Measurements from ENCODE around the gene SLC1A1. TPM values are rescaled to one million over a fixed set of nuclear protein-coding genes. Genes with fewer than 3 reads are reported as not detected.

The SLC1A1 gene
- total RNA-seq, 6 donors from 2014 or later: 16.8 to 62.5 (median 40.6) TPM

DNA sequence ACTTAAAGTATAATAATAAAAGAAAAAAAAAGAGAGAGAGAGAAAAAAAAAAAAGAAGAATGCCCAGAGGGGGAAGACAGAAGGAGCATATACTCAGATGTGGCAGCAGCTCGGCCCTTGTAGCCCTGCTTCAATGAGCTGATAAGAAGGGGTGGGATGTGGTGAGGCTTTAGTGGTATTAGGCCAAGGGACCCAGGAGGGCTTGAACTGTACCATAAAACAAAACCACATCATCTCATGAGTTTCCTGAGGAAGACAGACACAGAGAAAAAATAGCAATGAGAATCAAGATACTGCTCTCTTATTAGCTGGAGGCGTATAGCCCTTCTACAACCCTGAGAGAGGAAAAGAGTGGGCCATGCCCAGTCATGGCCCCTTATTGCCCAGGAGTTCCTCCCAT lies 72.8 kb downstream of the SLC1A1 start:
- Histone ChIP-seq H3K36me3 (no peaks in the 10 kb centered on the region), H3K27me3 (no peaks in the 10 kb centered on the region), H3K4me1 (peaks cover 0 to 7% (median 0%) of the 10 kb centered on the region in 4 donors), H3K27ac (no peak overlapping the region), H3K4me3 (no peak overlapping the region), H3K9me3 (no peaks in the 10 kb centered on the region)
- TF ChIP-seq, protein P1, sequence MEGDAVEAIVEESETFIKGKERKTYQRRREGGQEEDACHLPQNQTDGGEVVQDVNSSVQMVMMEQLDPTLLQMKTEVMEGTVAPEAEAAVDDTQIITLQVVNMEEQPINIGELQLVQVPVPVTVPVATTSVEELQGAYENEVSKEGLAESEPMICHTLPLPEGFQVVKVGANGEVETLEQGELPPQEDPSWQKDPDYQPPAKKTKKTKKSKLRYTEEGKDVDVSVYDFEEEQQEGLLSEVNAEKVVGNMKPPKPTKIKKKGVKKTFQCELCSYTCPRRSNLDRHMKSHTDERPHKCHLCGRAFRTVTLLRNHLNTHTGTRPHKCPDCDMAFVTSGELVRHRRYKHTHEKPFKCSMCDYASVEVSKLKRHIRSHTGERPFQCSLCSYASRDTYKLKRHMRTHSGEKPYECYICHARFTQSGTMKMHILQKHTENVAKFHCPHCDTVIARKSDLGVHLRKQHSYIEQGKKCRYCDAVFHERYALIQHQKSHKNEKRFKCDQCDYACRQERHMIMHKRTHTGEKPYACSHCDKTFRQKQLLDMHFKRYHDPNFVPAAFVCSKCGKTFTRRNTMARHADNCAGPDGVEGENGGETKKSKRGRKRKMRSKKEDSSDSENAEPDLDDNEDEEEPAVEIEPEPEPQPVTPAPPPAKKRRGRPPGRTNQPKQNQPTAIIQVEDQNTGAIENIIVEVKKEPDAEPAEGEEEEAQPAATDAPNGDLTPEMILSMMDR (IDR thresholded peaks at IDR 0.05): no peak
- TF ChIP-seq POLR2A (IDR thresholded peaks at IDR 0.05) (no peak), EP300 (IDR thresholded peaks at IDR 0.05) (no peak), POLR2AphosphoS5 (IDR thresholded peaks at IDR 0.05) (no peak)
- no peak for ATAC-seq (ENCODE audit: low FRiP score in 2 of 2)
- DNase-seq: no peak
- WGBS, 2 donors: 71 to 72% methylated on average over 2 of the region's 2 CpGs

DNA sequence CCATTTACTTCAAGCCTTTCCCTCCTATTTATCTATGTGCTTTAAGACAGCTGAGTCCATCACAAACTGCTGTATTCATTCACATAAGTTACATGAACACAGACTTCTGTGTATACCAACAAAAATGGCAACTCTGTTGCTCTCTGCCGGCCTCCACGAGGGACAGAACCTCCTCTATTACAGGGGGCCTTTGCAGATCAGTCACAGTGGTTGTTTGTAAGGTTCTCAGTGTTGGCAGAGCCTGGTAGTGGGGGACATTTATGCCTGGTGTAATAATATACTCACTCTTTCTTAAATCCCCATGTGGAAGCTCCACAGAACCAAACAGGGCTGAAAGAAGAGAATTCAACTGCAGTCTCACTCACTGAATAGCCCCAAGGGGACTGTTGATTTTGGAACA lies 76.5 kb downstream of the SLC1A1 start:
- Histone ChIP-seq H3K4me1 (no peaks in the 10 kb centered on the region), H3K27me3 (no peaks in the 10 kb centered on the region), H3K27ac (no peak overlapping the region), H3K36me3 (no peaks in the 10 kb centered on the region), H3K4me3 (no peak overlapping the region), H3K9me3 (no peaks in the 10 kb centered on the region)
- WGBS, 2 donors: 83 to 95% methylated on average over 2 of the region's 2 CpGs
- no peak for DNase-seq
- TF ChIP-seq POLR2AphosphoS5 (IDR thresholded peaks at IDR 0.05): no peak
- TF ChIP-seq POLR2A (IDR thresholded peaks at IDR 0.05): no peak
- TF ChIP-seq EP300 (IDR thresholded peaks at IDR 0.05): no peak
- TF ChIP-seq, protein P1 (IDR thresholded peaks at IDR 0.05): no peak
- ATAC-seq (ENCODE audit: low FRiP score in 2 of 2): no peak

DNA sequence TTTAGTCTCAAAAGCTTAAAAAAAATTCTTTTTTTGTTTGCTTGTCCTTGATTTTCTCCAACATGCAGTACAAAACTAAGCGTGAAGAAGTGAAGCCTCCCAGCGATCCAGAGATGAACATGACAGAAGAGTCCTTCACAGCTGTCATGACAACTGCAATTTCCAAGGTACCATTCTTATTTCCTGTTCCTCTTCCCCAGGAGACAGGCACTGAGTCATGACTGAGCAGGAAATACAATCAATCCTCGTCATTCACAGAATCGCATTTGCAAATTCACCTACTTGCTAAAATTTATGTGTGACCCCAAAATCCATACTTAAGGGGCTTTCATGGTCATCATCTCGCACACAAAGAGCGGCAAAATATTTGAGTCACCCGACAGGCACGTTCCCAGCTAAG lies 77.3 kb downstream of the SLC1A1 start:
- peaks cover 0 to 2% (median 0%) of the 10 kb centered on the region in 4 donors for H3K36me3 ChIP-seq
- no peaks in the 10 kb centered on the region for H3K27me3 ChIP-seq
- 77 to 83% methylated on average over 8 of the region's 8 CpGs for WGBS, 2 donors
- H3K4me1 ChIP-seq: no peaks in the 10 kb centered on the region
- no peak for ATAC-seq (ENCODE audit: low FRiP score in 2 of 2)
- H3K9me3 ChIP-seq: no peaks in the 10 kb centered on the region
- no peak overlapping the region for H3K4me3 ChIP-seq
- TF ChIP-seq, protein P1 (IDR thresholded peaks at IDR 0.05): no peak
- no peak for TF ChIP-seq EP300 (IDR thresholded peaks at IDR 0.05)
- no peak for TF ChIP-seq POLR2AphosphoS5 (IDR thresholded peaks at IDR 0.05)
- no peak for TF ChIP-seq POLR2A (IDR thresholded peaks at IDR 0.05)
- H3K27ac ChIP-seq: no peak overlapping the region
- no peak for DNase-seq

GRCh38 chr9:4569101-4569500 lies 78.8 kb downstream of the SLC1A1 start:
- peaks cover 0 to 3% (median 0%) of the 10 kb centered on the region in 4 donors for H3K36me3 ChIP-seq
- no peak for TF ChIP-seq POLR2AphosphoS5 (IDR thresholded peaks at IDR 0.05)
- TF ChIP-seq, protein P1 (IDR thresholded peaks at IDR 0.05): no peak
- TF ChIP-seq POLR2A (IDR thresholded peaks at IDR 0.05): no peak
- TF ChIP-seq EP300 (IDR thresholded peaks at IDR 0.05): no peak
- no peaks in the 10 kb centered on the region for H3K4me1 ChIP-seq
- ATAC-seq (ENCODE audit: low FRiP score in 2 of 2) (no peak), DNase-seq (no peak)
- no peak overlapping the region for H3K27ac ChIP-seq
- no peaks in the 10 kb centered on the region for H3K9me3 ChIP-seq
- no peak overlapping the region for H3K4me3 ChIP-seq
- H3K27me3 ChIP-seq: no peaks in the 10 kb centered on the region

GRCh38 chr9:4572184-4572826 lies 82.0 kb downstream of the SLC1A1 start:
- Histone ChIP-seq H3K36me3 (peaks cover 0 to 7% (median 3%) of the 10 kb centered on the region in 4 donors), H3K4me3 (no peak overlapping the region), H3K27me3 (no peaks in the 10 kb centered on the region), H3K4me1 (no peaks in the 10 kb centered on the region), H3K9me3 (no peaks in the 10 kb centered on the region), H3K27ac (no peak overlapping the region)
- no peak for ATAC-seq (ENCODE audit: low FRiP score in 2 of 2)
- TF ChIP-seq EP300 (IDR thresholded peaks at IDR 0.05) (no peak), POLR2AphosphoS5 (IDR thresholded peaks at IDR 0.05) (no peak), POLR2A (IDR thresholded peaks at IDR 0.05) (no peak)
- TF ChIP-seq, protein P1 (IDR thresholded peaks at IDR 0.05): no peak
- WGBS, 2 donors: 44 to 52% methylated on average over 5 of the region's 5 CpGs
- no peak for DNase-seq

All from upper lobe of left lung (tissue), 6 donors.